SU-DHL-6 (cell line): Measurements from ENCODE around the gene SCAF1.

Source experiments
- CTCF ChIP-seq: fragments of 200-600 bp; sonication (generic); IDR thresholded peaks from one replicate; pipeline ENCODE4 v1.5.1; 2017; ENCODE audit warnings: antibody characterized with exemption, mild to moderate bottlenecking, low read length, moderate library complexity; ENCODE audit not compliant: insufficient read depth, poor library complexity, severe bottlenecking
- EZH2phosphoT487 ChIP-seq: fragments of 200-600 bp; sonication (generic), shearing (Covaris generic); conservative IDR thresholded peaks from 2 replicates; pipeline ENCODE4 v1.6.1; 2018; ENCODE audit warnings: mild to moderate bottlenecking, antibody characterized with exemption, low read length, moderate library complexity, mixed read lengths

GRCh38 chr19:49639401-49640112 is 2.5 kb upstream of the SCAF1 start:
- TF ChIP-seq CTCF (no peak), EZH2phosphoT487 (no peak)
